Trophoblast cell (in vitro differentiated cells and primary cell): ENCODE data around the gene NSF.
A peak's percentile ranks its signal among the peaks of the same experiment; 100 is the strongest.

Experiments
- DNase-seq, 2 donors: peaks; one replicate each; pipeline ENCODE4 v3.0.0-alpha.2; 2016
- H2AFZ ChIP-seq: 2 replicates; pipeline ENCODE4 v1.6.1; 2013; ENCODE audit warnings: low read length, moderate library complexity, mild to moderate bottlenecking; ENCODE audit not compliant: insufficient read depth, poor library complexity
- H2AK5ac ChIP-seq: 2 replicates; pipeline ENCODE4 v1.6.1; 2013; ENCODE audit warnings: mild to moderate bottlenecking, low read length
- H2BK120ac ChIP-seq: 2 replicates; pipeline ENCODE4 v1.6.1; 2013; ENCODE audit warnings: low read length, mild to moderate bottlenecking, moderate library complexity; ENCODE audit not compliant: insufficient read depth, poor library complexity
- H2BK12ac ChIP-seq: 2 replicates; pipeline ENCODE4 v1.6.1; 2013; ENCODE audit warnings: mild to moderate bottlenecking, low read length, moderate library complexity
- H2BK5ac ChIP-seq: 2 replicates; pipeline ENCODE4 v1.6.1; 2013; ENCODE audit warnings: low read length, low read depth, moderate library complexity, mild to moderate bottlenecking; ENCODE audit not compliant: poor library complexity
- H3K14ac ChIP-seq: 2 replicates; pipeline ENCODE4 v1.6.1; 2013; ENCODE audit warnings: mild to moderate bottlenecking, low read length
- H3K18ac ChIP-seq: 2 replicates; pipeline ENCODE4 v1.6.1; 2013; ENCODE audit warnings: mild to moderate bottlenecking, low read length
- H3K23ac ChIP-seq: 2 replicates; pipeline ENCODE4 v1.6.1; 2013; ENCODE audit warnings: low read length
- H3K27ac ChIP-seq: 2 replicates; pipeline ENCODE4 v1.5.1; 2013; ENCODE audit warnings: low read depth, mild to moderate bottlenecking, inconsistent platforms, low read length, moderate library complexity
- H3K27me3 ChIP-seq: 2 replicates; pipeline ENCODE4 v1.6.1; 2013; ENCODE audit warnings: inconsistent platforms, mild to moderate bottlenecking, low read length, moderate library complexity; ENCODE audit not compliant: insufficient read depth
- H3K36me3 ChIP-seq, 2 experiments: 1 replicate in 1 of 2; 2 replicates in 1 of 2; pipeline ENCODE4 v1.6.1; 2013; ENCODE audit warnings: low read length in 2 of 2, mild to moderate bottlenecking in 2 of 2, moderate library complexity in 1 of 2; ENCODE audit not compliant: insufficient read depth in 2 of 2, control insufficient read depth in 1 of 2
- H3K4ac ChIP-seq: 2 replicates; pipeline ENCODE4 v1.6.1; 2013; ENCODE audit warnings: low read depth, mild to moderate bottlenecking, low read length, moderate library complexity
- H3K4me1 ChIP-seq, 2 experiments: 1 replicate in 1 of 2; 2 replicates in 1 of 2; pipeline ENCODE4 v1.6.1; 2013; ENCODE audit warnings: low read length in 2 of 2, mild to moderate bottlenecking in 2 of 2, moderate library complexity in 1 of 2; ENCODE audit not compliant: insufficient read depth in 2 of 2, control insufficient read depth in 1 of 2
- H3K4me2 ChIP-seq: 2 replicates; pipeline ENCODE4 v1.6.1; 2013; ENCODE audit warnings: inconsistent platforms, mild to moderate bottlenecking, low read length, moderate library complexity
- H3K4me3 ChIP-seq: 2 replicates; pipeline ENCODE4 v1.5.1; 2013; ENCODE audit warnings: mild to moderate bottlenecking, low read depth, low read length, inconsistent platforms
- H3K79me1 ChIP-seq: one replicate; pipeline ENCODE4 v1.6.1; 2013; ENCODE audit warnings: low read length
- H3K79me2 ChIP-seq: 2 replicates; pipeline ENCODE4 v1.6.1; 2013; ENCODE audit warnings: low read length, mild to moderate bottlenecking; ENCODE audit not compliant: control insufficient read depth, insufficient read depth, poor library complexity
- H3K9ac ChIP-seq: 2 replicates; pipeline ENCODE4 v1.6.1; 2013; ENCODE audit warnings: mild to moderate bottlenecking, low read length
- H3K9me3 ChIP-seq: 2 replicates; pipeline ENCODE4 v1.6.1; 2013; ENCODE audit warnings: low read depth, mild to moderate bottlenecking, control low read depth, inconsistent platforms, low read length; ENCODE audit not compliant: insufficient read depth
- H4K12ac ChIP-seq: 2 replicates; pipeline ENCODE4 v1.6.1; 2013; ENCODE audit warnings: low read depth, mild to moderate bottlenecking, low read length, moderate library complexity
- H4K8ac ChIP-seq: 2 replicates; pipeline ENCODE4 v1.6.1; 2013; ENCODE audit warnings: low read depth, mild to moderate bottlenecking, low read length, moderate library complexity
- H4K91ac ChIP-seq: one replicate; pipeline ENCODE4 v1.6.1; 2013; ENCODE audit warnings: low read depth, mild to moderate bottlenecking, low read length, moderate library complexity
- WGBS: extraction: QIAGEN DNeasy Blood & Tissue Kit; methylation state at CpG from one replicate; pipeline ENCODE4 v1.1.7; 2013; ENCODE audit warnings: missing lambda C conversion rate; ENCODE audit not compliant: insufficient read length, insufficient coverage; ENCODE audit errors: extremely low coverage; 5-methylcytosine and 5-hydroxymethylcytosine counted together

The NSF gene

DNA sequence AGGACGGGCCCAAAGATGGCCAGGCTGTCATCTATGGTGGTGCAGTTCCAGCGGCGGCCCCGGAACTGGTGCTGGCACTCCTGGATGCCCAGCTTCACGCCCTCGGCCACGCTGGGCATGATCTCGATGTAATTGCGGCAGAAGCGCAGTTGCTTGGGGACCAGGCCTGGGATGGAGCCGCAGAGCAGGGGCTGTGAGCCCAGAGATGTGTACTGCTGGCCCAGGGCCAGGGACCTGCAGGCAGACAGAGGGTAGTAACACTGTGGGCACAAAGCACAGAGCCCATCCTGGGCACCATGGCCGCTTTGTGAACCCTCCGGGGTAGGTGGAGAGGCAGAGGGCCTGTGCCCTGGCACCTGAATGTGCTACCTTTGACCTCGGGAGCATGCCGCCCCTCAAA, 183.2 kb downstream of the NSF start:
- H3K79me2 ChIP-seq: peaks cover 2% of the 10 kb centered on the region
- no peak overlapping the region for H3K23ac ChIP-seq
- no peaks in the 10 kb centered on the region for H3K27me3 ChIP-seq
- H3K4ac ChIP-seq: no peak overlapping the region
- H2AFZ ChIP-seq: no peak overlapping the region
- H3K14ac ChIP-seq: no peak overlapping the region
- no peak overlapping the region for H4K91ac ChIP-seq
- peaks cover 3% of the 10 kb centered on the region for H3K9me3 ChIP-seq
- no peaks in the 10 kb centered on the region for H3K36me3 ChIP-seq
- no peak overlapping the region for H3K9ac ChIP-seq
- H3K4me2 ChIP-seq: no peak overlapping the region
- H3K79me1 ChIP-seq: peaks cover 9% of the 10 kb centered on the region
- DNase-seq: no peak
- H2AK5ac ChIP-seq: no peak overlapping the region
- H2BK5ac ChIP-seq: no peak overlapping the region
- no peak overlapping the region for H3K18ac ChIP-seq
- H3K4me3 ChIP-seq: no peak overlapping the region
- no peak overlapping the region for H2BK12ac ChIP-seq
- H4K12ac ChIP-seq: no peak overlapping the region
- H3K4me1 ChIP-seq: peaks cover 17 to 18% of the 10 kb centered on the region in 2 experiments
- WGBS: no CpG with 5 or more reads among the region's 15 CpGs
- no peak overlapping the region for H4K8ac ChIP-seq
- H2BK120ac ChIP-seq: no peak overlapping the region
- H3K27ac ChIP-seq: no peak overlapping the region

DNA sequence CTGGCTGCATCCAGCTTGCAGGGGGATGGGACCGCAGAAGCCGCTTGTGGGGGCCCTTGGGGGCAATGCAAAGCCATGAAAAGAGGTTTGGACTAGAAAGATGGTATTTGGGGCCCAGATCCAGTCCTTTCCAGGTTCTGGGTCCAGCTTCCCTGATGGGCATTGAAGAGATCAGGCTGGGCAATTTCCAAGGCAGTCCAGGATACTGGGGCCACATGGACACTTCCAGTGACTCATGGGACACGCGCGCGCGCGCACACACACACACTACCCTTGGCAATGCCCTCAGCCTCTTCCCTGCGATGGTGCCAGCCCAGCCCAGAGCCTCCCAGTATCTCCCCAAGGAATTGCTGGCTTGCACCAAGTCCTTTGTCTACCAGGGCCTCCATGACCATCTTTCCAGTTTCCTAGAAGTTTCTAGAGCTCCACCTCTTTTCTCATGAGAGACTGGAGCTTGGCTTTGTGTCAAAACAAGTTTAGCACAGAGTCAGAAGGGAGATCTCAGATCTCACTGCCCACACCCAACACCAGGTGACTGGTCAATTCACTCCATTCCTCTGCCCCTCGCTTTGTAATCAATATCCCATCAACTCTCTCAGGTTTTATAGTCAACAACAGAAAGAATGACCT, 183.8 kb downstream of the NSF start:
- H3K23ac ChIP-seq: no peak overlapping the region
- no peak overlapping the region for H3K4me2 ChIP-seq
- no peak overlapping the region for H4K91ac ChIP-seq
- no peak overlapping the region for H2AK5ac ChIP-seq
- H2AFZ ChIP-seq: no peak overlapping the region
- H3K79me2 ChIP-seq: peaks cover 2% of the 10 kb centered on the region
- no peak overlapping the region for H3K4ac ChIP-seq
- peaks cover 17 to 18% of the 10 kb centered on the region in 2 experiments for H3K4me1 ChIP-seq
- no peak overlapping the region for H2BK5ac ChIP-seq
- peaks cover 9% of the 10 kb centered on the region for H3K79me1 ChIP-seq
- H3K4me3 ChIP-seq: no peak overlapping the region
- H3K27ac ChIP-seq: no peak overlapping the region
- no peak overlapping the region for H2BK12ac ChIP-seq
- no peak overlapping the region for H4K8ac ChIP-seq
- DNase-seq: no peak
- H3K27me3 ChIP-seq: no peaks in the 10 kb centered on the region
- WGBS: no CpG with 5 or more reads among the region's 10 CpGs
- no peak overlapping the region for H3K14ac ChIP-seq
- H3K36me3 ChIP-seq: no peaks in the 10 kb centered on the region
- H3K18ac ChIP-seq: no peak overlapping the region
- no peak overlapping the region for H3K9ac ChIP-seq
- no peak overlapping the region for H2BK120ac ChIP-seq
- no peak overlapping the region for H4K12ac ChIP-seq
- H3K9me3 ChIP-seq: peaks cover 3% of the 10 kb centered on the region

DNA sequence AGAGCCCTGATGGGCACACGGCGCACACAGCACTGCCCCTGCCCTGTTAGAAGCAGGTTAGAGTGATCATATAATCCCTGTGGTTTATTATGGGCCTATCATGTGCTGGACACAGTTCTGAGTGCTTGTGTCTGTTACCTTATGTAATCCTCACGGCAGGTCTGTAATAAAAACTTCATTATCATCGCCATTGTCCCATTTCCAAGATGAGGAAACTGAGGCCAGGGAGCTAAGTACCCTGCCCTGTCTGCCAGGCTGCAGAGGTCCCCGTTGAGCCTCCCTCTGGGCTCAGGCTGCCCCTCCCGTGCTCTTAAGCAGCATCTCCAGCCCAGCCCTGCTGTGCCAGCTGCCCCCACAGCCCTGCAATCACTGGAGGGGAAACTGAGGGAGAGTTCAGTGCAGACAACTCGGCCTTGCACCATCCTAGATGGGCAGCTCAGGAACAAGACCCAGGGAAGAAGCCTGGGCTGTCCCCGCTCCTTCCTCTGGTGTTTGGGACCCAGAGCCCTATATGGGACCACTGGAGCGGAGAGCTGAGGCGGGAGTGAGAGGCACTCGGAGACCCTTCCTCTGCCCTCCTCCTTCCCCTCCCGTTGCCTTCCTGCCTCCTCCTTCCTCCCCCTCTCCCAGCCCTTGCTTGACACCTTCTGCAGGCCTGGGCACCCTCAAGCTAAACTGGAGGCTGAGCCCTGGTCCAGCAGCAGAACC, 186.0 kb downstream of the NSF start:
- Histone ChIP-seq H3K27ac (no peak overlapping the region), H3K4me1 (peaks cover 7 to 10% of the 10 kb centered on the region in 2 experiments), H2AK5ac (no peak overlapping the region), H4K12ac (no peak overlapping the region), H3K36me3 (no peaks in the 10 kb centered on the region), H2BK5ac (no peak overlapping the region), H2AFZ (no peak overlapping the region), H3K4me2 (no peak overlapping the region), H3K79me1 (peaks cover 4% of the 10 kb centered on the region), H4K8ac (no peak overlapping the region), H3K4me3 (peak overlapping the region; percentile 8), H3K14ac (no peak overlapping the region), H4K91ac (no peak overlapping the region), H3K18ac (no peak overlapping the region), H2BK12ac (no peak overlapping the region), H3K23ac (no peak overlapping the region), H3K27me3 (no peaks in the 10 kb centered on the region), H3K9me3 (peaks cover 3% of the 10 kb centered on the region), H2BK120ac (no peak overlapping the region), H3K4ac (no peak overlapping the region), H3K9ac (no peak overlapping the region), H3K79me2 (no peaks in the 10 kb centered on the region)
- DNase-seq: no peak
- no CpG with 5 or more reads among the region's 12 CpGs for WGBS

- no CpG with 5 or more reads among the region's 23 CpGs for WGBS
- no peak overlapping the region for H3K4me2 ChIP-seq
- H4K8ac ChIP-seq: no peak overlapping the region
- H3K4me3 ChIP-seq: no peak overlapping the region
- H3K79me2 ChIP-seq: no peaks in the 10 kb centered on the region
- H3K9me3 ChIP-seq: peaks cover 3% of the 10 kb centered on the region
- H2AFZ ChIP-seq: no peak overlapping the region
- H2BK120ac ChIP-seq: no peak overlapping the region
- no peak overlapping the region for H3K18ac ChIP-seq
- H4K12ac ChIP-seq: no peak overlapping the region
- H3K79me1 ChIP-seq: peaks cover 2% of the 10 kb centered on the region
- H3K27ac ChIP-seq: no peak overlapping the region
- no peak overlapping the region for H3K4ac ChIP-seq
- no peak overlapping the region for H4K91ac ChIP-seq
- no peaks in the 10 kb centered on the region for H3K27me3 ChIP-seq
- no peak for DNase-seq
- H3K36me3 ChIP-seq: no peaks in the 10 kb centered on the region
- H3K4me1 ChIP-seq: peaks cover 1 to 3% of the 10 kb centered on the region in 2 experiments
- no peak overlapping the region for H3K14ac ChIP-seq
- no peak overlapping the region for H2BK12ac ChIP-seq
- H3K9ac ChIP-seq: no peak overlapping the region
- no peak overlapping the region for H2AK5ac ChIP-seq
- no peak overlapping the region for H2BK5ac ChIP-seq
- no peak overlapping the region for H3K23ac ChIP-seq
Observed at GRCh38 chr17:46777943-46778915, 187.8 kb downstream of the NSF start.
